IMR-90 (cell line): ENCODE results near the gene PIP5K1B.

ENCODE experiments used
- BHLHE40 ChIP-seq: fragments of 150-350 bp; IDR thresholded peaks from 2 replicates; pipeline ENCODE4 v1.6.1; 2016; ENCODE audit warnings: mild to moderate bottlenecking, low read depth, low read length
- CHD1 ChIP-seq: IDR thresholded peaks from 2 replicates; pipeline ENCODE4 v1.6.1; 2012; ENCODE audit warnings: low read depth, low read length, improper control_type of control experiment
- FOS ChIP-seq: fragments of 150-350 bp; IDR thresholded peaks from 2 replicates; pipeline ENCODE4 v1.6.1; 2016; ENCODE audit warnings: low read depth, low read length
- MAFK ChIP-seq: IDR thresholded peaks from 2 replicates; pipeline ENCODE4 v1.6.1; 2012; ENCODE audit warnings: low read depth, low read length, improper control_type of control experiment
- MAZ ChIP-seq: IDR thresholded peaks from 2 replicates; pipeline ENCODE4 v1.6.1; 2012; ENCODE audit warnings: low read depth, mild to moderate bottlenecking, low read length, improper control_type of control experiment, moderate library complexity, borderline replicate concordance
- MXI1 ChIP-seq: IDR thresholded peaks from 2 replicates; pipeline ENCODE4 v1.6.1; 2012; ENCODE audit warnings: low read depth, mild to moderate bottlenecking, low read length, moderate library complexity, borderline replicate concordance
- NFE2L2 ChIP-seq: fragments of 150-350 bp; IDR thresholded peaks from 2 replicates; pipeline ENCODE4 v1.6.1; 2016; ENCODE audit warnings: low read depth, mild to moderate bottlenecking, low read length
- POLR2A ChIP-seq: IDR thresholded peaks from 2 replicates; pipeline ENCODE4 v1.6.1; 2012; ENCODE audit warnings: mild to moderate bottlenecking, low read depth, low read length
- RAD21 ChIP-seq: IDR thresholded peaks from 2 replicates; pipeline ENCODE4 v1.6.1; 2012; ENCODE audit warnings: low read length, improper control_type of control experiment
- RFX5 ChIP-seq: IDR thresholded peaks from 2 replicates; pipeline ENCODE4 v1.8.0; 2012; ENCODE audit warnings: low read depth, mild to moderate bottlenecking, low read length, moderate library complexity
- SMC3 ChIP-seq: fragments of 150-350 bp; IDR thresholded peaks from 2 replicates; pipeline ENCODE4 v1.6.1; 2016; ENCODE audit warnings: low read depth, mild to moderate bottlenecking, antibody characterized with exemption, low read length, moderate library complexity
- TF ChIP-seq, protein P1 (sequence below): conservative IDR thresholded peaks from 2 replicates; pipeline ENCODE4 v1.5.1; 2012; ENCODE audit warnings: mild to moderate bottlenecking, low read depth, low read length, improper control_type of control experiment
- TF ChIP-seq, protein P2 (sequence below): fragments of 150-350 bp; IDR thresholded peaks from 2 replicates; pipeline ENCODE4 v1.6.1; 2017; ENCODE audit warnings: mild to moderate bottlenecking, antibody characterized with exemption, low read length, low read depth

DNA sequence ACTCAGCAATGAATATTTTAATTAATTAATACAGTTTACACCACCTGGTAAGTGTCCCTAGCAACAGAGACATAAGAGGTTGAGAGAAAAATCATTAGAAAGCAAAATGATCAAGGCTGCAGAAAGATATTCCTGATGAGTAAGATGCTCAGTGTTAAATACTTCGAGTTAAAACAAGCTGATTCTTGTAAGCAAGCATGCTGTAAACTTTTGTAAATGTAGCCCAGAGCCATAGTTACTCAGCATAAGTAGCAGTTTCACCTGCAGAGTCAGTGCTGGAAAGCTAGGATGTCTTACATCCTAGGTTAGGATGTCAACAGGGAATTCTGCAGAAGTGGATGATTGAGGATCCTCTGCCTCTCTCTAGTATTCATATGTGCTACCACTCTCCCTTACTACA is 304.7 kb downstream of the PIP5K1B start:
- TF ChIP-seq, protein P1, sequence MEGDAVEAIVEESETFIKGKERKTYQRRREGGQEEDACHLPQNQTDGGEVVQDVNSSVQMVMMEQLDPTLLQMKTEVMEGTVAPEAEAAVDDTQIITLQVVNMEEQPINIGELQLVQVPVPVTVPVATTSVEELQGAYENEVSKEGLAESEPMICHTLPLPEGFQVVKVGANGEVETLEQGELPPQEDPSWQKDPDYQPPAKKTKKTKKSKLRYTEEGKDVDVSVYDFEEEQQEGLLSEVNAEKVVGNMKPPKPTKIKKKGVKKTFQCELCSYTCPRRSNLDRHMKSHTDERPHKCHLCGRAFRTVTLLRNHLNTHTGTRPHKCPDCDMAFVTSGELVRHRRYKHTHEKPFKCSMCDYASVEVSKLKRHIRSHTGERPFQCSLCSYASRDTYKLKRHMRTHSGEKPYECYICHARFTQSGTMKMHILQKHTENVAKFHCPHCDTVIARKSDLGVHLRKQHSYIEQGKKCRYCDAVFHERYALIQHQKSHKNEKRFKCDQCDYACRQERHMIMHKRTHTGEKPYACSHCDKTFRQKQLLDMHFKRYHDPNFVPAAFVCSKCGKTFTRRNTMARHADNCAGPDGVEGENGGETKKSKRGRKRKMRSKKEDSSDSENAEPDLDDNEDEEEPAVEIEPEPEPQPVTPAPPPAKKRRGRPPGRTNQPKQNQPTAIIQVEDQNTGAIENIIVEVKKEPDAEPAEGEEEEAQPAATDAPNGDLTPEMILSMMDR = no peak
- TF ChIP-seq, protein P2, sequence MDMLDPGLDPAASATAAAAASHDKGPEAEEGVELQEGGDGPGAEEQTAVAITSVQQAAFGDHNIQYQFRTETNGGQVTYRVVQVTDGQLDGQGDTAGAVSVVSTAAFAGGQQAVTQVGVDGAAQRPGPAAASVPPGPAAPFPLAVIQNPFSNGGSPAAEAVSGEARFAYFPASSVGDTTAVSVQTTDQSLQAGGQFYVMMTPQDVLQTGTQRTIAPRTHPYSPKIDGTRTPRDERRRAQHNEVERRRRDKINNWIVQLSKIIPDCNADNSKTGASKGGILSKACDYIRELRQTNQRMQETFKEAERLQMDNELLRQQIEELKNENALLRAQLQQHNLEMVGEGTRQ = no peak
- no peak for TF ChIP-seq POLR2A
- TF ChIP-seq FOS = no peak
- TF ChIP-seq RAD21 = no peak
- TF ChIP-seq SMC3 = no peak
- no peak for TF ChIP-seq CHD1
- no peak for TF ChIP-seq MAFK
- no peak for TF ChIP-seq RFX5
- no peak for TF ChIP-seq NFE2L2
- TF ChIP-seq MXI1 = no peak
- TF ChIP-seq MAZ = no peak
- TF ChIP-seq BHLHE40 = no peak
